Measurements from ENCODE around the gene TBC1D17. TPM values are rescaled to one million over a fixed set of nuclear protein-coding genes. Genes with fewer than 3 reads are reported as not detected.

The TBC1D17 gene
- polyA plus RNA-seq, 2 of the 4 experiments (the other 2 are of a cell fraction), result 12.3 to 41.5 TPM

DNA sequence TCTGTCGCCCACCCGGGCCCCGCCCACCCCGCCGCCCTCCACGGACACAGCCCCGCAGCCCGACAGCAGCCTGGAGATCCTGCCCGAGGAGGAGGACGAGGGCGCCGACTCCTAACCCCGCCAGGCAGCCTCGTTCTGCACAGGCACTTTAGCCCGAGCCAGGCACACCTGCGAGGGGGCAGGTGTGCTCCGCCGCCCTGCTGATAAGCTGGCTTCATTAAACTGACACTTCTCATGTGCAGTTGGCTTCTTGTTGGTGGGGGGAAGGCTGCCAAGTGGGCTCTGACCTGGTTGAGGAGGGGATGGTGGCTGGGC lies 11.0 kb downstream of the TBC1D17 start:
- Histone ChIP-seq H3K4me2 (no peak overlapping the region), H3K4me3 (no peak overlapping the region), H3K9me3 (no peaks in the 10 kb centered on the region), H3K4me1 (peaks cover 6% of the 10 kb centered on the region; the same call in 1 of the 3 replicates), H3K27ac (no peak overlapping the region)
- FAIRE-seq (no peak), DNase-seq (ENCODE audit: low read depth in 1 of 2, low spot score in 1 of 2) (no peak), ATAC-seq (no peak)
- POLR2A ChIA-PET, result interaction anchor here (0.6 kb wide), 1 partner anchor 44 kb away, joined by 5 read pairs; no protein-coding TSS in a partner anchor
- CTCF ChIA-PET, result interaction anchor here (1.1 to 3.9 kb wide), 5 partner anchors 8 to 248 kb away, joined by 3 to 26 read pairs (median 9); partner anchors contain the start of genes ATF5 and NUP62
- WGBS (ENCODE audit: missing lambda C conversion rate), result 97% methylated on average over 12 of the region's 18 CpGs
- TF ChIP-seq CBX8 (IDR thresholded peaks at IDR 0.05) (no peak), HOXB5 (CRISPR knock-in tag; IDR thresholded peaks at IDR 0.05) (no peak), ZC3H11A (IDR thresholded peaks at IDR 0.05) (no peak), FOXS1 (CRISPR knock-in tag; IDR thresholded peaks at IDR 0.05) (no peak)

- DNase-seq (ENCODE audit: low read depth in 1 of 2, low spot score in 1 of 2) (no peak), ATAC-seq (no peak), FAIRE-seq (no peak)
- H3K4me1 ChIP-seq, result peaks cover 6% of the 10 kb centered on the region; the same call in 1 of the 3 replicates
- no peaks in the 10 kb centered on the region for H3K9me3 ChIP-seq
- no peak overlapping the region for H3K4me2 ChIP-seq
- ChIA-PET CTCF (interaction anchor here (1.1 to 3.9 kb wide), 11 partner anchors 9 to 247 kb away, joined by 3 to 27 read pairs (median 9); partner anchors contain the start of genes AKT1S1, ATF5, NUP62 and TBC1D17), POLR2A (interaction anchor here (1.9 kb wide), 1 partner anchor 12 kb away, joined by 9 read pairs; the partner anchor contains the start of genes AKT1S1 and TBC1D17)
- WGBS (ENCODE audit: missing lambda C conversion rate), result 92% methylated on average over 23 of the region's 23 CpGs
- H3K27ac ChIP-seq, result no peak overlapping the region
- no peak overlapping the region for H3K4me3 ChIP-seq
- TF ChIP-seq HOXB13 (CRISPR knock-in tag; IDR thresholded peaks at IDR 0.05; ENCODE audit: low read depth) (no peak), CBX8 (IDR thresholded peaks at IDR 0.05) (no peak), EHMT2 (IDR thresholded peaks at IDR 0.05; ENCODE audit: low read depth) (no peak), CEBPB (IDR thresholded peaks at IDR 0.05) (no peak), MYC (IDR thresholded peaks at IDR 0.05; ENCODE audit: borderline replicate concordance, low read length) (no peak), ESRRA (IDR thresholded peaks at IDR 0.05; ENCODE audit: borderline replicate concordance, low read length) (no peak), FOXS1 (CRISPR knock-in tag; IDR thresholded peaks at IDR 0.05) (no peak), SMC3 (IDR thresholded peaks at IDR 0.05) (no peak), ZNF302 (CRISPR knock-in tag; IDR thresholded peaks at IDR 0.05) (no peak), HOXA7 (CRISPR knock-in tag; IDR thresholded peaks at IDR 0.05) (no peak), RCOR1 (IDR thresholded peaks at IDR 0.05; ENCODE audit: low read depth, low read length) (no peak)
- TF ChIP-seq, protein P1, sequence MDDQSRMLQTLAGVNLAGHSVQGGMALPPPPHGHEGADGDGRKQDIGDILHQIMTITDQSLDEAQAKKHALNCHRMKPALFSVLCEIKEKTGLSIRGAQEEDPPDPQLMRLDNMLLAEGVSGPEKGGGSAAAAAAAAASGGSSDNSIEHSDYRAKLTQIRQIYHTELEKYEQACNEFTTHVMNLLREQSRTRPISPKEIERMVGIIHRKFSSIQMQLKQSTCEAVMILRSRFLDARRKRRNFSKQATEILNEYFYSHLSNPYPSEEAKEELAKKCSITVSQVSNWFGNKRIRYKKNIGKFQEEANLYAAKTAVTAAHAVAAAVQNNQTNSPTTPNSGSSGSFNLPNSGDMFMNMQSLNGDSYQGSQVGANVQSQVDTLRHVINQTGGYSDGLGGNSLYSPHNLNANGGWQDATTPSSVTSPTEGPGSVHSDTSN (IDR thresholded peaks at IDR 0.05), result no peak
These were observed 11.7 kb downstream of the TBC1D17 start for GRCh38 chr19:49889038-49889686.

DNA sequence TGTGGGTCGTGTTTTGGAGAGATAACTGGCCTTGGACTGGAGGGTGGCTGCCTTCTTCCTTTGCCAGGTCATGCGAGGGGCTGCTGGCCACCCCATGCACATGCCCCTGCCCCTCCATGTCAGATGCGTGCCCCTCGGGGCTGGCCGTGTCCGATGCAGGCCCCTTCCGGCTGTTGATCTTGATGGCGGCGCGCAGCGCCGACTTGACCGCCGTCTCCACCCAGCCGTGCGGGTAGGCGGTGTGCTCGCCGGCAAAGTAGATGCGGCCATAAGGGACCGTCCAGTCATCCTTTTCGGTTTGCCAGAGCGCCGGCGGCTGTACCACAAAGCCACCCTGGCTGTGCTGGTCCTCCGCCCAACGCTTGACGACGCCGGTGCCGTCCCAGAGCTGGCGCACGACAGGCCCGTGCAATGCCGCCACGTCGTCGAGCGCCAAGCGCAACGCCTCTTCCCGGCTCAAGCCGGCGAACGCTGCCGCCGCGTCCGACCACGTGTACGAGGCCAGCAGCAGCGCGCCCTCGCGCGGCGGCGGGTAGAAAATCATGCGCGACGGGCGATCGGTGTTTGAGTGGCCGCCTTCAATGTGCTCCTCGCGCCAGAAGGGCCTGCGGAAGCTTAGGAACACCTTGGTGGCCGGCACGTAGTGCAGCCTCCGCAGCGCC lies 12.3 kb downstream of the TBC1D17 start:
- 73% methylated on average over 43 of the region's 71 CpGs for WGBS (ENCODE audit: missing lambda C conversion rate)
- ChIA-PET CTCF (interaction anchor here (0.7 to 3.9 kb wide), 19 partner anchors 9 to 336 kb away, joined by 3 to 27 read pairs (median 6); partner anchors contain the start of genes AKT1S1, ATF5, NUP62 and TBC1D17), POLR2A (interaction anchor here (1.9 to 2.6 kb wide), 2 partner anchors 13 to 40 kb away, joined by 9 to 11 read pairs; partner anchors contain the start of genes AKT1S1, NUP62 and TBC1D17)
- Histone ChIP-seq H3K4me2 (peak overlapping the region; percentile 95), H3K27ac (peak overlapping the region; percentile 26 to 72; a peak in 5 of 6 replicates), H3K4me1 (peaks cover 6% of the 10 kb centered on the region; the same call in 1 of the 3 replicates), H3K4me3 (peak overlapping the region; percentile 44), H3K9me3 (no peaks in the 10 kb centered on the region)
- FAIRE-seq (peak; percentile 63), DNase-seq (ENCODE audit: low read depth in 1 of 2, low spot score in 1 of 2) (peak; percentile 61 to 94), ATAC-seq (peak; percentile 55 to 79)
- no peak for TF ChIP-seq ZC3H11A (IDR thresholded peaks at IDR 0.05)
- TF ChIP-seq JUN (IDR thresholded peaks at IDR 0.05), result peak in 1 of 2 experiments; percentile 57; a peak in 1 of 5 replicates
- no peak for TF ChIP-seq FOSB (CRISPR knock-in tag; IDR thresholded peaks at IDR 0.05)
- TF ChIP-seq MAX (IDR thresholded peaks at IDR 0.05), result peak; percentile 100
- 0 out of 2 replicates have a peak, but pooled peaks have one; percentile 47 for TF ChIP-seq FOXS1 (CRISPR knock-in tag; IDR thresholded peaks at IDR 0.05)
- no peak for TF ChIP-seq HES2 (IDR thresholded peaks at IDR 0.05)
- peak; percentile 11; the same call in 1 of the 2 replicates for TF ChIP-seq NPAS2 (CRISPR knock-in tag; IDR thresholded peaks at IDR 0.05; ENCODE audit: borderline replicate concordance)
- TF ChIP-seq TFCP2L1 (CRISPR knock-in tag; IDR thresholded peaks at IDR 0.05), result 0 out of 2 replicates have a peak, but pooled peaks have one; percentile 14
- peak; percentile 78; the same call in 1 of the 2 replicates for TF ChIP-seq ATOH8 (CRISPR knock-in tag; IDR thresholded peaks at IDR 0.05; ENCODE audit: low read depth)
- peak; percentile 42 to 51; a peak in 3 of 5 replicates for TF ChIP-seq RAD21 (conservative IDR thresholded peaks at IDR 0.05 in 1 of 2, IDR thresholded peaks at IDR 0.05 in 1 of 2)
- TF ChIP-seq MYC (IDR thresholded peaks at IDR 0.05; ENCODE audit: borderline replicate concordance, low read length), result peak; percentile 99
- TF ChIP-seq POLR2A (IDR thresholded peaks at IDR 0.05; ENCODE audit: low read length), result no peak
- TF ChIP-seq EHMT2 (IDR thresholded peaks at IDR 0.05; ENCODE audit: low read depth), result no peak
- TF ChIP-seq HMGXB4 (CRISPR knock-in tag; IDR thresholded peaks at IDR 0.05; ENCODE audit: borderline replicate concordance), result peak; percentile 61; the same call in 1 of the 2 replicates
- peak; percentile 48; the same call in 1 of the 2 replicates for TF ChIP-seq USF2 (IDR thresholded peaks at IDR 0.05)
- 0 out of 2 replicates have a peak, but pooled peaks have one; percentile 31 for TF ChIP-seq POLR2AphosphoS2 (conservative IDR thresholded peaks at IDR 0.05; ENCODE audit: low read length)

All from A549 (cell line).